HCT116 (cell line): ENCODE measurements around the gene GRK5. TPM values are rescaled to one million over a fixed set of nuclear protein-coding genes. Genes with fewer than 3 reads are reported as not detected.
A peak's percentile ranks its signal among the peaks of the same experiment; 100 is the strongest.

Experiments
- ATAC-seq: fragments of 200-7000 bp; cut with Tn5 transposase; 2 replicates; pipeline ENCODE4 v1.9.1; 2020; ENCODE audit warnings: mild to moderate bottlenecking, moderate library complexity
- BruUV-seq: library from RNA; stranded (reverse); fragments of 400-500 nt; replicated peaks from 2 replicates; lab custom pipeline; 2021; lab: Mats Ljungman, UMichigan
- CTCF ChIA-PET: fragments of 300-600 bp; sonication (Branson Sonifier 250); formaldehyde crosslinking; loops from one replicate; lab custom pipeline; 2021; ENCODE audit warnings: antibody characterized with exemption; lab: Charles Lee
- POLR2A ChIA-PET: fragments of 300-600, 350-600 bp; sonication (Branson Sonifier 250); formaldehyde crosslinking; loops from one replicate; lab custom pipeline; 2021; ENCODE audit warnings: antibody characterized with exemption; lab: Charles Lee
- RAD21 ChIA-PET, 2 experiments: fragments of 300-600 bp; sonication (Branson Sonifier 250); formaldehyde crosslinking; loops; one replicate each; lab custom pipeline; 2023; ENCODE audit warnings: low total read pairs in 2 of 2; ENCODE audit not compliant: uncharacterized antibody in 2 of 2, unreplicated experiment in 2 of 2, low non-redundant PET in 1 of 2; lab: Charles Lee
- DNase-seq: peaks from one replicate; pipeline ENCODE4 v3.0.0-alpha.2; 2010; ENCODE audit warnings: low read depth, low spot score
- H2AFZ ChIP-seq: fragments of 200-600 bp; shearing (Covaris generic), sonication (generic); 2 replicates; pipeline ENCODE4 v1.6.1; 2017; ENCODE audit warnings: low read depth, mixed run types, mixed read lengths, antibody characterized with exemption, low read length; ENCODE audit not compliant: poor library complexity, severe bottlenecking
- H3K27ac ChIP-seq: 2 replicates; pipeline ENCODE4 v1.5.1; 2012; ENCODE audit warnings: low read depth, low read length
- H3K27me3 ChIP-seq: fragments of 200-600 bp; sonication (generic); 2 replicates; pipeline ENCODE4 v1.6.1; 2016; ENCODE audit warnings: mixed run types, low read length, mixed read lengths; ENCODE audit not compliant: insufficient read depth
- H3K36me3 ChIP-seq, 2 experiments: fragments of 200-500 bp in 1 of 2; fragments of 200-600 bp in 1 of 2; sonication (Bioruptor generic) in 1 of 2; sonication (generic) in 1 of 2; 2 replicates each; pipeline versions ENCODE4 v1.5.1 to v1.6.1; 2014 to 2016; ENCODE audit warnings: low read length in 2 of 2, inconsistent platforms in 1 of 2, mixed read lengths in 1 of 2, mixed run types in 1 of 2; ENCODE audit not compliant: insufficient read depth in 2 of 2, control insufficient read depth in 1 of 2
- H3K4me1 ChIP-seq, 2 experiments: fragments of 200-600 bp in 1 of 2; sonication (generic) in 1 of 2; 2 replicates each; pipeline versions ENCODE4 v1.5.1 to v1.6.1; 2012 to 2017; ENCODE audit warnings: low read length in 2 of 2, inconsistent platforms in 1 of 2, mild to moderate bottlenecking in 1 of 2, mixed read lengths in 1 of 2, mixed run types in 1 of 2, moderate library complexity in 1 of 2; ENCODE audit not compliant: insufficient read depth in 2 of 2, control insufficient read depth in 1 of 2
- H3K4me2 ChIP-seq: fragments of 200-600 bp; sonication (generic); 2 replicates; pipeline ENCODE4 v1.6.1; 2017; ENCODE audit warnings: mixed run types, low read length, mixed read lengths
- H3K4me3 ChIP-seq, 2 experiments: fragments of 200-600 bp in 1 of 2; sonication (generic) in 1 of 2; replicated peaks in 1 of 2; 2 replicates each; pipeline ENCODE4 v1.5.1; 2011 to 2016; ENCODE audit warnings: low read length in 2 of 2, control low read depth in 1 of 2, low read depth in 1 of 2, mild to moderate bottlenecking in 1 of 2, mixed read lengths in 1 of 2, mixed run types in 1 of 2
- H3K79me2 ChIP-seq: fragments of 200-600 bp; sonication (generic); 2 replicates; pipeline ENCODE4 v1.6.1; 2017; ENCODE audit warnings: mild to moderate bottlenecking, mixed run types, low read length, moderate library complexity, mixed read lengths; ENCODE audit not compliant: insufficient read depth
- H3K9ac ChIP-seq: fragments of 200-600 bp; sonication (generic); 2 replicates; pipeline ENCODE4 v1.6.1; 2016; ENCODE audit warnings: low read length, mixed read lengths
- H3K9me2 ChIP-seq: fragments of 200-600 bp; sonication (generic), shearing (Covaris generic); 2 replicates; pipeline ENCODE4 v1.6.1; 2017; ENCODE audit warnings: mixed run types, mild to moderate bottlenecking, moderate library complexity; ENCODE audit not compliant: insufficient read depth
- H3K9me3 ChIP-seq, 2 experiments: fragments of 200-500 bp in 1 of 2; fragments of 200-600 bp in 1 of 2; sonication (Bioruptor generic) in 1 of 2; sonication (generic) in 1 of 2; 2 replicates each; pipeline ENCODE4 v1.6.1; 2014 to 2017; ENCODE audit warnings: low read length in 2 of 2, mixed read lengths in 2 of 2, inconsistent platforms in 1 of 2, low read depth in 1 of 2, mild to moderate bottlenecking in 1 of 2, mixed run types in 1 of 2, moderate library complexity in 1 of 2; ENCODE audit not compliant: control insufficient read depth in 1 of 2, insufficient read depth in 1 of 2
- H4K20me1 ChIP-seq: fragments of 200-600 bp; sonication (generic), shearing (Covaris generic); 2 replicates; pipeline ENCODE4 v1.6.1; 2017; ENCODE audit warnings: mixed run types, mild to moderate bottlenecking, moderate library complexity; ENCODE audit not compliant: insufficient read depth
- CEBPB ChIP-seq: IDR thresholded peaks from 2 replicates; pipeline ENCODE4 v1.6.1; 2012; ENCODE audit warnings: low read depth
- EGR1 ChIP-seq: IDR thresholded peaks from 2 replicates; pipeline ENCODE4 v1.6.1; 2012; ENCODE audit warnings: low read depth
- ELF1 ChIP-seq: IDR thresholded peaks from 2 replicates; pipeline ENCODE4 v1.6.1; 2012; ENCODE audit warnings: low read depth, borderline replicate concordance
- EZH2 ChIP-seq: fragments of 200-600 bp; sonication (generic); IDR thresholded peaks from 2 replicates; pipeline ENCODE4 v1.6.1; 2017; ENCODE audit warnings: antibody characterized with exemption, mixed run types
- POLR2A ChIP-seq: IDR thresholded peaks from 2 replicates; pipeline ENCODE4 v1.7.0; 2011; ENCODE audit warnings: borderline replicate concordance; ENCODE audit not compliant: insufficient read depth, insufficient read length; ENCODE audit errors: extremely low read depth
- POLR2AphosphoS5 ChIP-seq: IDR thresholded peaks from 2 replicates; pipeline ENCODE4 v1.6.1; 2011; ENCODE audit warnings: mild to moderate bottlenecking, low read depth, low read length, moderate library complexity
- SP1 ChIP-seq: IDR thresholded peaks from 2 replicates; pipeline ENCODE4 v1.6.1; 2012; ENCODE audit warnings: low read depth
- YY1 ChIP-seq: IDR thresholded peaks from 2 replicates; pipeline ENCODE4 v1.6.1; 2011; ENCODE audit warnings: low read length, low read depth, moderate library complexity, mild to moderate bottlenecking; ENCODE audit not compliant: insufficient replicate concordance; ENCODE audit errors: extremely low read depth
- ZFX ChIP-seq: fragments of 450-650 bp; IDR thresholded peaks from 2 replicates; pipeline ENCODE4 v1.6.1; 2017
- intact Hi-C: fragments of 100-400 bp; cut with micrococcal nuclease; formaldehyde crosslinking; loops from 2 replicates; pipeline ENCODE4 v1.10.0; 2022
- total RNA-seq: library from RNA; stranded (reverse); gene quantifications from one replicate; pipeline ENCODE4 v1.2.1, GENCODE V29; 2021; ENCODE audit not compliant: unreplicated experiment
- TF ChIP-seq, protein P1 (sequence below): IDR thresholded peaks from 2 replicates; pipeline ENCODE4 v1.6.1; 2011; ENCODE audit warnings: mild to moderate bottlenecking, low read length, moderate library complexity; ENCODE audit not compliant: insufficient replicate concordance; ENCODE audit errors: extremely low read depth
- TF ChIP-seq, protein P2 (sequence below): IDR thresholded peaks from 2 replicates; pipeline ENCODE4 v1.6.1; 2012; ENCODE audit warnings: low read depth
- TF ChIP-seq, protein P3 (sequence below), 3 experiments: fragments of 200-600 bp in 1 of 3; sonication (generic) in 1 of 3; IDR thresholded peaks in 2 of 3; conservative IDR thresholded peaks in 1 of 3; 2 replicates each; pipeline ENCODE4 v1.5.1; 2012 to 2017; ENCODE audit warnings: low read depth in 2 of 3, low read length in 2 of 3, antibody characterized with exemption in 1 of 3, borderline replicate concordance in 1 of 3, control low read depth in 1 of 3, mild to moderate bottlenecking in 1 of 3, mixed read lengths in 1 of 3, mixed run types in 1 of 3, moderate library complexity in 1 of 3; ENCODE audit not compliant: insufficient read depth in 1 of 3

Gene GRK5
- total RNA-seq, 1 experiment from 2014 or later, result 7.3 TPM

DNA sequence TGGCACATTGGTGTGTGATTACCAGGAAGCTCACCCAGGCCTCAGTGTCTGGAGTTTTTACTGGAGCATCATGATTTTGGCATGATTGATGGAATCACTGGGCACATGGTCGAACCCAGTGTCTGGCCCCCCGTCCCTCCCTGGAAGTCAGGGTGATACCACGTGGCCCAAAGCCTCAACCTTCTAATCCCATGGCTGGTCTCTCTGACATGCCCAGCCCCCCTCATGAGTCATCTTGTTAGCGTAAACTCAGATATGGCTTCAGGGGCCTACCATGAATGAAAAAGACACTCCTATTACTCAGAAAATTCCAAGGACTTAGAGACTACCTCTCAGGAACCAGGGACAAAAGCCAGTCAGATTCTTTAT lies 109.3 kb downstream of the GRK5 start (continued):
- TF ChIP-seq, protein P1, sequence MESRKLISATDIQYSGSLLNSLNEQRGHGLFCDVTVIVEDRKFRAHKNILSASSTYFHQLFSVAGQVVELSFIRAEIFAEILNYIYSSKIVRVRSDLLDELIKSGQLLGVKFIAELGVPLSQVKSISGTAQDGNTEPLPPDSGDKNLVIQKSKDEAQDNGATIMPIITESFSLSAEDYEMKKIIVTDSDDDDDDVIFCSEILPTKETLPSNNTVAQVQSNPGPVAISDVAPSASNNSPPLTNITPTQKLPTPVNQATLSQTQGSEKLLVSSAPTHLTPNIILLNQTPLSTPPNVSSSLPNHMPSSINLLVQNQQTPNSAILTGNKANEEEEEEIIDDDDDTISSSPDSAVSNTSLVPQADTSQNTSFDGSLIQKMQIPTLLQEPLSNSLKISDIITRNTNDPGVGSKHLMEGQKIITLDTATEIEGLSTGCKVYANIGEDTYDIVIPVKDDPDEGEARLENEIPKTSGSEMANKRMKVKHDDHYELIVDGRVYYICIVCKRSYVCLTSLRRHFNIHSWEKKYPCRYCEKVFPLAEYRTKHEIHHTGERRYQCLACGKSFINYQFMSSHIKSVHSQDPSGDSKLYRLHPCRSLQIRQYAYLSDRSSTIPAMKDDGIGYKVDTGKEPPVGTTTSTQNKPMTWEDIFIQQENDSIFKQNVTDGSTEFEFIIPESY, result peak; percentile 66
- TF ChIP-seq POLR2AphosphoS5, result peak; percentile 19; the same call in 1 of the 2 replicates
- TF ChIP-seq SP1, result no peak
- TF ChIP-seq ZFX, result no peak

DNA sequence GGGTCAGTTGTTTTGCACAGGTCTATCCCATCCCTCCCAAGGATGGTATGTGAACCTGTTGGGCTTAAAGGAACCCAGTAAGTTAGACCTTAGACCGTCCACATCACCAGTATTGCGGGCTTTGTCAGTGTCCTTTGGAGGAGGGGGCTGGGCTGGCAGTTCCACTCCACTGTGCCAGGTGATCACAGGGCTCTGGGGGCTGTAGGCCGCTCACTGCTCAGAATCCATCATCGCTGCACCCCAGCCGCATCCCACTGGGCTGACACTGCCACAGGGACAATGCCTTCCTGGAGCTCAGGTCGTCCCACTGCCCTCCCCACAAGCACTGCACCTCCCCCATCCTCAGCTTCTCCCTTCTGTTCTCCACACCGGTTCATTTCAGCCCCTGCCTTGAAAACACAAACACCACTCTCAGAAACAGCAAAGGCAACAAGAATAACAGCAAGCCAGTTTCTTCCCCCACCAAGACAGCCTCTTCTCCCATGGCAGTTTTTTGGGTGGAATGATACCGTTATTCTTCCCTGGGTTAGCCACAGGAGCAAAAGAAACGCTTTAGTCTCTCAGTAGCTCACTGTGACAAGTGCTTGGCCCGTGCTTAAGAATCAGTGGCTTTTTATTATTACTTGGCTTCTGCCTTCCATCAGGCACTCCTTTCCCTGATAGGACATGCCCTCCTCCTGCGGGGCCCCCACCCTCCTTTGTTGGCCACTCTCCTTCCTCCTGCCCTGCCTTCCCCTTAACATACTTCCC lies 111.2 kb downstream of the GRK5 start:
- no peak overlapping the region for H2AFZ ChIP-seq
- H3K4me2 ChIP-seq, result peak overlapping the region; percentile 82
- no peaks in the 10 kb centered on the region for H3K79me2 ChIP-seq
- intact Hi-C loops, result loop anchor here (5.0 kb wide), 2 partner anchors 66 to 111 kb away; partner anchors contain the start of gene GRK5
- ATAC-seq, result no peak
- H4K20me1 ChIP-seq, result no peaks in the 10 kb centered on the region
- peaks cover 60 to 69% of the 10 kb centered on the region in 2 experiments for H3K4me1 ChIP-seq
- no peaks in the 10 kb centered on the region for H3K27me3 ChIP-seq
- H3K9ac ChIP-seq, result peak overlapping the region; percentile 66
- no peaks in the 10 kb centered on the region for H3K9me2 ChIP-seq
- CTCF ChIA-PET, result interaction anchor here (0.9 to 2.1 kb wide), 2 partner anchors 14 to 100 kb away, joined by 3 to 6 read pairs; no protein-coding TSS in a partner anchor
- no peak for DNase-seq
- BruUV-seq, result no TSS peak
- H3K27ac ChIP-seq, result peak overlapping the region; percentile 98; the same call in 1 of the 2 replicates
- RAD21 ChIA-PET, result interaction anchor here in 1 of 2 experiments (0.6 kb wide), 1 partner anchor 39 kb away, joined by 3 read pairs; no protein-coding TSS in a partner anchor
- H3K9me3 ChIP-seq, result no peaks in the 10 kb centered on the region
- no peak overlapping the region for H3K4me3 ChIP-seq
- POLR2A ChIA-PET, result interaction anchor here (2.3 kb wide), 1 partner anchor 65 kb away, joined by 5 read pairs; no protein-coding TSS in a partner anchor
- H3K36me3 ChIP-seq, result no peaks in the 10 kb centered on the region
- no peak for TF ChIP-seq EGR1
- no peak for TF ChIP-seq POLR2A
- TF ChIP-seq, protein P2, sequence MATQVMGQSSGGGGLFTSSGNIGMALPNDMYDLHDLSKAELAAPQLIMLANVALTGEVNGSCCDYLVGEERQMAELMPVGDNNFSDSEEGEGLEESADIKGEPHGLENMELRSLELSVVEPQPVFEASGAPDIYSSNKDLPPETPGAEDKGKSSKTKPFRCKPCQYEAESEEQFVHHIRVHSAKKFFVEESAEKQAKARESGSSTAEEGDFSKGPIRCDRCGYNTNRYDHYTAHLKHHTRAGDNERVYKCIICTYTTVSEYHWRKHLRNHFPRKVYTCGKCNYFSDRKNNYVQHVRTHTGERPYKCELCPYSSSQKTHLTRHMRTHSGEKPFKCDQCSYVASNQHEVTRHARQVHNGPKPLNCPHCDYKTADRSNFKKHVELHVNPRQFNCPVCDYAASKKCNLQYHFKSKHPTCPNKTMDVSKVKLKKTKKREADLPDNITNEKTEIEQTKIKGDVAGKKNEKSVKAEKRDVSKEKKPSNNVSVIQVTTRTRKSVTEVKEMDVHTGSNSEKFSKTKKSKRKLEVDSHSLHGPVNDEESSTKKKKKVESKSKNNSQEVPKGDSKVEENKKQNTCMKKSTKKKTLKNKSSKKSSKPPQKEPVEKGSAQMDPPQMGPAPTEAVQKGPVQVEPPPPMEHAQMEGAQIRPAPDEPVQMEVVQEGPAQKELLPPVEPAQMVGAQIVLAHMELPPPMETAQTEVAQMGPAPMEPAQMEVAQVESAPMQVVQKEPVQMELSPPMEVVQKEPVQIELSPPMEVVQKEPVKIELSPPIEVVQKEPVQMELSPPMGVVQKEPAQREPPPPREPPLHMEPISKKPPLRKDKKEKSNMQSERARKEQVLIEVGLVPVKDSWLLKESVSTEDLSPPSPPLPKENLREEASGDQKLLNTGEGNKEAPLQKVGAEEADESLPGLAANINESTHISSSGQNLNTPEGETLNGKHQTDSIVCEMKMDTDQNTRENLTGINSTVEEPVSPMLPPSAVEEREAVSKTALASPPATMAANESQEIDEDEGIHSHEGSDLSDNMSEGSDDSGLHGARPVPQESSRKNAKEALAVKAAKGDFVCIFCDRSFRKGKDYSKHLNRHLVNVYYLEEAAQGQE, result no peak
- TF ChIP-seq ZFX, result no peak
- no peak for TF ChIP-seq YY1
- no peak for TF ChIP-seq CEBPB
- no peak for TF ChIP-seq POLR2AphosphoS5
- TF ChIP-seq, protein P1, result no peak
- no peak for TF ChIP-seq EZH2
- no peak for TF ChIP-seq SP1
- no peak for TF ChIP-seq ELF1
- TF ChIP-seq, protein P3, sequence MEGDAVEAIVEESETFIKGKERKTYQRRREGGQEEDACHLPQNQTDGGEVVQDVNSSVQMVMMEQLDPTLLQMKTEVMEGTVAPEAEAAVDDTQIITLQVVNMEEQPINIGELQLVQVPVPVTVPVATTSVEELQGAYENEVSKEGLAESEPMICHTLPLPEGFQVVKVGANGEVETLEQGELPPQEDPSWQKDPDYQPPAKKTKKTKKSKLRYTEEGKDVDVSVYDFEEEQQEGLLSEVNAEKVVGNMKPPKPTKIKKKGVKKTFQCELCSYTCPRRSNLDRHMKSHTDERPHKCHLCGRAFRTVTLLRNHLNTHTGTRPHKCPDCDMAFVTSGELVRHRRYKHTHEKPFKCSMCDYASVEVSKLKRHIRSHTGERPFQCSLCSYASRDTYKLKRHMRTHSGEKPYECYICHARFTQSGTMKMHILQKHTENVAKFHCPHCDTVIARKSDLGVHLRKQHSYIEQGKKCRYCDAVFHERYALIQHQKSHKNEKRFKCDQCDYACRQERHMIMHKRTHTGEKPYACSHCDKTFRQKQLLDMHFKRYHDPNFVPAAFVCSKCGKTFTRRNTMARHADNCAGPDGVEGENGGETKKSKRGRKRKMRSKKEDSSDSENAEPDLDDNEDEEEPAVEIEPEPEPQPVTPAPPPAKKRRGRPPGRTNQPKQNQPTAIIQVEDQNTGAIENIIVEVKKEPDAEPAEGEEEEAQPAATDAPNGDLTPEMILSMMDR (IDR thresholded peaks at IDR 0.05 in 2 of 3, conservative IDR thresholded peaks at IDR 0.05 in 1 of 3; ENCODE audit: borderline replicate concordance in 1 of 3, insufficient read depth in 1 of 3, low read depth in 2 of 3, low read length in 2 of 3), result no peak
